Glutamatergic neuron (in vitro differentiated cells): ENCODE measurements around the gene FAM219B. TPM values are rescaled to one million over a fixed set of nuclear protein-coding genes. Genes with fewer than 3 reads are reported as not detected.
"Not testable (repeated sequence)": the region's sequence is repeated elsewhere in the genome, so short reads cannot be mapped to it uniquely, and the experiment has no call there.

Source experiments
- DNase-seq: peaks from one replicate; pipeline ENCODE4 v3.0.0; 2022
- H3K27ac Mint-ChIP-seq: one replicate; pipeline ENCODE4 v1.8.0; 2020; ENCODE audit warnings: mild to moderate bottlenecking, mixed read lengths, inconsistent platforms; ENCODE audit not compliant: unreplicated experiment
- H3K27me3 Mint-ChIP-seq: one replicate; pipeline ENCODE4 v1.8.0; 2020; ENCODE audit warnings: mild to moderate bottlenecking, moderate library complexity, mixed read lengths, inconsistent platforms; ENCODE audit not compliant: unreplicated experiment
- H3K36me3 Mint-ChIP-seq: one replicate; pipeline ENCODE4 v1.8.0; 2020; ENCODE audit warnings: mild to moderate bottlenecking, mixed read lengths, inconsistent platforms; ENCODE audit not compliant: unreplicated experiment
- H3K4me1 Mint-ChIP-seq: one replicate; pipeline ENCODE4 v1.8.0; 2020; ENCODE audit warnings: mild to moderate bottlenecking, low read depth, mixed read lengths, inconsistent platforms; ENCODE audit not compliant: unreplicated experiment
- H3K4me3 Mint-ChIP-seq: one replicate; pipeline ENCODE4 v1.8.0; 2020; ENCODE audit warnings: mild to moderate bottlenecking, mixed read lengths, inconsistent platforms; ENCODE audit not compliant: unreplicated experiment
- H3K9me3 Mint-ChIP-seq: one replicate; pipeline ENCODE4 v1.8.0; 2020; ENCODE audit warnings: mild to moderate bottlenecking, moderate library complexity, mixed read lengths, inconsistent platforms; ENCODE audit not compliant: unreplicated experiment
- CTCF ChIP-seq: fragments of 200-600 bp; sonication (generic); IDR thresholded peaks from one replicate; pipeline ENCODE4 v1.5.0; 2021; ENCODE audit not compliant: partially characterized antibody, unreplicated experiment
- total RNA-seq: library from RNA; stranded (reverse); fragmentation: NEBNext Ultra II Directional; extraction: Animal tissue kit (Norgen Biotek cat#: 25700); gene quantifications from one replicate; pipeline ENCODE4 v1.2.1, GENCODE V29; 2021; ENCODE audit not compliant: unreplicated experiment

FAM219B gene
- total RNA-seq, 1 donor from 2014 or later: 171 TPM

DNA sequence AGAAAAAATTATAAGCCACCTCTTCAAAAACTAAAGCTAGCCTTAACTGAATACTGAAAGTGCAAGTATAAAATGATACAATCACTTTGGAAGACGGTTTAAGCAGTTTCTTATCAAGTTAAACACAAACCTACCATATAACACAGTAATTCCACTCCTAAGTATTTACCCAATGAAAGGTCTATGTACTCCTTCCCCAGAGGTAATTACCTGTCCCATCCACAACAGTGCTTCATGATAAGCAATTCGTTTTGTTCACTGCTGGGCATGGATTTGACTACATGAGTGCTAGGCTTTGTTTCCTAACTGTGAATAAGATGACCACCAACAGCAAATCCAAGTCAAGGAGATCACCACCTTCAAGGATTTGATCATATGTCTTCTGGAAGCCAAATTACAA lies 26.9 kb upstream of the FAM219B start:
- TF ChIP-seq CTCF: no peak
- H3K4me3 Mint-ChIP-seq: no peak overlapping the region
- no peaks in the 10 kb centered on the region for H3K36me3 Mint-ChIP-seq

DNA sequence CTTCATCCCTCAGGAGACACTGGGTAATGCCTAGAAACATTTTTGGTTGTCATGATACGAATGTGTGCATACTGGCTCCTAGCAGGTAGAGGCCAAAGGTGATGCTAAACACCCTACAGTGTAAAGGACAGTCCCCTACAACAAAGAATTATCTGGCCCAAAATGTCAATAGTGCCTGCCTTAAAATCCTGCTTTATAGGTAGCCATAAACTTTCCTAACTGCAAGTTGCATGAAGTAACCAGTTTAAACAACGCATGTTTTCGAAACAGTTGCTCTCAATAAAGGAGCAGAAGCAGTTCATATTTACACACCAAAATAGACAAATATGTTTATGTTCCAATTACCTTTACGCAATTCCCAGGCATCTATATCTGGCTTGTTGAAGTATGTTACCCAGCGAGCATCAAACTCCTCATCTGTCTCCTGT lies 22.1 kb upstream of the FAM219B start:
- H3K27ac Mint-ChIP-seq: no peak overlapping the region
- no peaks in the 10 kb centered on the region for H3K27me3 Mint-ChIP-seq
- H3K9me3 Mint-ChIP-seq: no peaks in the 10 kb centered on the region
- no peaks in the 10 kb centered on the region for H3K36me3 Mint-ChIP-seq
- no peak for TF ChIP-seq CTCF
- no peak for DNase-seq
- H3K4me3 Mint-ChIP-seq: no peak overlapping the region
- no peaks in the 10 kb centered on the region for H3K4me1 Mint-ChIP-seq

More for the DNA sequence above, 26.9 kb upstream of the FAM219B start:
- Mint-ChIP-seq H3K27me3 (peaks cover 1% of the 10 kb centered on the region), H3K27ac (no peak overlapping the region), H3K9me3 (no peaks in the 10 kb centered on the region), H3K4me1 (no peaks in the 10 kb centered on the region)
- DNase-seq: no peak

DNA sequence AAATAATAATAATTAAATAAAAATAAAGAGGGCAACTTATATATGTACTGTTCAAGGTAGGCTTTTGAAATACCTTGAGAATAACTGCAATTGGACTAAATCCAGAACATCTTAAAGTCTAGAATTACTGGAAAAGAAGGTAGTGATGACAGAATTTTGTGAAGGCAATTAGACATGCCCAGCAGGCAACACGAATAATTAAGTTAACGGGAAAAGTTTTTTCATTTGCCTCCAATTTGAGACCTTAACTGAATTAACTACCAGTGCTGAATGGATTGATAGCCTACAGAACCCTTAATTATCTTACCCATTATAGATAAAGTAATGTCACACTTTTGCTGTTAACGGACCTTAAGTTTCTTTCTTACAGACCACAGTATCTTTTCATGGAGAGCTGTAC lies 17.9 kb upstream of the FAM219B start:
- Mint-ChIP-seq H3K36me3 (no peaks in the 10 kb centered on the region), H3K9me3 (peaks cover 2% of the 10 kb centered on the region), H3K27ac (no peak overlapping the region), H3K27me3 (no peaks in the 10 kb centered on the region), H3K4me3 (no peak overlapping the region), H3K4me1 (no peaks in the 10 kb centered on the region)
- TF ChIP-seq CTCF: no peak
- DNase-seq: no peak

DNA sequence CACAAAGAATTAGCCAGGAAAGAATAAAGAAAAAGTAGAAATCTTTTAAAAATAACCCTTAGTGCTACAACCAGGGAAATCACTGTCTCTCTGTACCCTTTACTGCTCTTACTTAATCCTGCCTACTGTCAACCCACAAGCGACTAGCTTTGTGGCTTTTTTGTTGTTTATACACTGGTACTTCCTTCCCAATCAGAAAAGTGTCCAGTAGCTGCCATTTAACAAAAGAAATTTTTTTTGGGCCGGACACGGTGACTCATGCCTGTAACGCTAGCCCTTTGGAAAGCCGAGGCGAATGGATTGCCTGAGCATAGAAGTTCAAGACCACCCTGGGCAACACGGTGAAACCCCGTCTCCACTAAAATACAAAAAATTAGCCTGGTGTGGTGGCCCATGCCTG lies 13.8 kb upstream of the FAM219B start:
- Mint-ChIP-seq H3K27ac (no peak overlapping the region), H3K4me3 (no peak overlapping the region), H3K36me3 (no peaks in the 10 kb centered on the region), H3K9me3 (peaks cover 2% of the 10 kb centered on the region), H3K4me1 (no peaks in the 10 kb centered on the region), H3K27me3 (peaks cover 2% of the 10 kb centered on the region)
- no peak for DNase-seq
- TF ChIP-seq CTCF: no peak

DNA sequence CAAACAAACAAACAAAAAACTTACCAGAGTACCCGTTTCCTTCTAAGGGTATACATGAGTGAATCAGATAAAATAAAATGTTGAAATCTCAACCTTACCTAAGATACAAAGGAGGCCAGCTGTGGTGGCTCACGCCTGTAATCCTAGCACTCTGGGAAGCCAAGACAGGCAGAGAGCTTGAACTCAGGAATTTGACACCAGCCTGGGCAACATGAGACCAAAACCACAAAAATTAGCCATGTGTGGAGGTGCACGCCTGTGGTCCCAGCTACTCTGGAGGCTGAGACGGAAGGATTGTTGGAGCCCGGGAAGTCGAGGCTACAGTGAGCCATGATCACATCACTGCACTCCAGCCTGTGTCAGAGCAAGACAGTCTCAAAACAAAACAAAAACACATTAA lies 11.0 kb upstream of the FAM219B start:
- Mint-ChIP-seq H3K27ac (no peak overlapping the region), H3K4me1 (no peaks in the 10 kb centered on the region), H3K36me3 (no peaks in the 10 kb centered on the region), H3K27me3 (peaks cover 2% of the 10 kb centered on the region), H3K9me3 (peaks cover 2% of the 10 kb centered on the region), H3K4me3 (no peak overlapping the region)
- no peak for DNase-seq
- TF ChIP-seq CTCF: no peak

DNA sequence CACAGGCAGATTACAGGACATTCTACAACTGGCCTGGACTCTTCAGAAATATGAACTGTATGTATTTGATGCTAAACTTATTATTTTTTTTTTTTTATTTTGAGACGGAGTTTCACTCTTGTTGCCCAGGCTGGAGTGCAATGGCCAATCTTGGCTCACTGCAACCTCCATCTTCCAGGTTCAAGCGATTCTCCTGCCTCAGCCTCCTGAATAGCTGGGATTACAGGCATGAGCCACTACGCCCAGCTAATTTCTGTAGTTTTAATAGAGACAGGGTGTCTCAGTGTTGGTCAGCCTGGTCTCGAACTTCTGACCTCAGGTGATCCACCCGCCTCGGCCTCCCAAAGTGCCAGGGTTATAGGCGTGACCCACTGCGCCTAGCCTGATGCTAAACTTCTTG lies 7.1 kb upstream of the FAM219B start:
- H3K4me3 Mint-ChIP-seq, H3K27ac Mint-ChIP-seq, H3K9me3 Mint-ChIP-seq, H3K27me3 Mint-ChIP-seq, H3K4me1 Mint-ChIP-seq, H3K36me3 Mint-ChIP-seq, DNase-seq: not testable (repeated sequence)
